DMS153 treated with DMSO at 0.1 percent for 48 hours (cell line): ENCODE data around the gene GAL3ST1.

Experiments
- DNase-seq: peaks from one replicate; lab custom pipeline; 2025; ENCODE audit not compliant: unreplicated experiment; lab: John Stamatoyannopoulos, UW

GAL3ST1 gene

GRCh38 chr22:30538280-30538679, 36.2 kb downstream of the GAL3ST1 start:
- no peak for DNase-seq

GRCh38 chr22:30537083-30537731, 37.3 kb downstream of the GAL3ST1 start:
- DNase-seq: no peak

- no peak for DNase-seq
Observed at GRCh38 chr22:30535182-30535581, 39.3 kb downstream of the GAL3ST1 start.

- DNase-seq: no peak
Observed at GRCh38 chr22:30531651-30532608, 42.5 kb downstream of the GAL3ST1 start.

- no peak for DNase-seq
Observed at GRCh38 chr22:30526656-30527055, 47.8 kb downstream of the GAL3ST1 start.

- DNase-seq: no peak
Observed at GRCh38 chr22:30523646-30524489, 50.6 kb downstream of the GAL3ST1 start.

GRCh38 chr22:30521368-30522156, 52.9 kb downstream of the GAL3ST1 start:
- no peak for DNase-seq

GRCh38 chr22:30519842-30520425, 54.5 kb downstream of the GAL3ST1 start:
- no peak for DNase-seq

- no peak for DNase-seq
Observed at GRCh38 chr22:30516731-30517130, 57.7 kb downstream of the GAL3ST1 start.

- DNase-seq: no peak
Observed at GRCh38 chr22:30516273-30516672, 58.2 kb downstream of the GAL3ST1 start.

GRCh38 chr22:30514252-30514651, 60.2 kb downstream of the GAL3ST1 start:
- no peak for DNase-seq

GRCh38 chr22:30513462-30513861, 61.0 kb downstream of the GAL3ST1 start:
- DNase-seq: no peak

- DNase-seq: no peak
Observed at GRCh38 chr22:30511911-30512310, 62.6 kb downstream of the GAL3ST1 start.

GRCh38 chr22:30511109-30511508, 63.4 kb downstream of the GAL3ST1 start:
- no peak for DNase-seq

- no peak for DNase-seq
Observed at GRCh38 chr22:30508216-30508615, 66.2 kb downstream of the GAL3ST1 start.

GRCh38 chr22:30507670-30508069, 66.8 kb downstream of the GAL3ST1 start:
- no peak for DNase-seq

GRCh38 chr22:30506507-30506968, 67.9 kb downstream of the GAL3ST1 start:
- no peak for DNase-seq
